Activated CD8-positive, alpha-beta T cell treated with anti-CD3 and anti-CD28 coated beads, Interleukin-2, amount 10 ng/mL, durations not matched to agents 7 days and 5 days (primary cell): ENCODE measurements around the gene OR7G1. TPM values are rescaled to one million over a fixed set of nuclear protein-coding genes. Genes with fewer than 3 reads are reported as not detected.
"Not testable (repeated sequence)": the region's sequence is repeated elsewhere in the genome, so short reads cannot be mapped to it uniquely, and the experiment has no call there.

Source experiments
- ATAC-seq: fragments of 150-1000 bp; cut with Tn5 transposase; one replicate; pipeline ENCODE4 v1.10.0; 2021; ENCODE audit warnings: moderate library complexity
- CTCF ChIA-PET: fragments of 350-600 bp; sonication (Branson Sonifier 250); formaldehyde crosslinking; loops from one replicate; lab custom pipeline; 2021; ENCODE audit warnings: antibody characterized with exemption; lab: Charles Lee
- POLR2A ChIA-PET: fragments of 350-600 bp; sonication (Branson Sonifier 250); formaldehyde crosslinking; loops from one replicate; lab custom pipeline; 2021; ENCODE audit warnings: antibody characterized with exemption; lab: Charles Lee
- DNase-seq: peaks from one replicate; pipeline ENCODE4 v3.0.0-alpha.2; 2020
- H3K27ac Mint-ChIP-seq: one replicate; pipeline ENCODE4 v1.8.0; 2021; ENCODE audit warnings: mild to moderate bottlenecking, mixed read lengths
- H3K27me3 Mint-ChIP-seq: one replicate; pipeline ENCODE4 v1.8.0; 2021; ENCODE audit warnings: low read depth, mixed read lengths
- H3K36me3 Mint-ChIP-seq: one replicate; pipeline ENCODE4 v1.8.0; 2021; ENCODE audit warnings: low read depth, mixed read lengths
- H3K4me1 Mint-ChIP-seq: one replicate; pipeline ENCODE4 v1.8.0; 2021; ENCODE audit warnings: low read depth, mixed read lengths
- H3K4me3 Mint-ChIP-seq: one replicate; pipeline ENCODE4 v1.8.0; 2021; ENCODE audit warnings: mild to moderate bottlenecking, mixed read lengths
- H3K9me3 Mint-ChIP-seq: one replicate; pipeline ENCODE4 v1.8.0; 2022; ENCODE audit warnings: mixed read lengths; ENCODE audit not compliant: insufficient read depth
- total RNA-seq, 2 experiments: library from RNA; stranded (reverse); gene quantifications; one replicate each; pipeline ENCODE4 v1.2.3, GENCODE V29; 2021

OR7G1 gene
- total RNA-seq, 2 experiments from 2014 or later: not detected

DNA sequence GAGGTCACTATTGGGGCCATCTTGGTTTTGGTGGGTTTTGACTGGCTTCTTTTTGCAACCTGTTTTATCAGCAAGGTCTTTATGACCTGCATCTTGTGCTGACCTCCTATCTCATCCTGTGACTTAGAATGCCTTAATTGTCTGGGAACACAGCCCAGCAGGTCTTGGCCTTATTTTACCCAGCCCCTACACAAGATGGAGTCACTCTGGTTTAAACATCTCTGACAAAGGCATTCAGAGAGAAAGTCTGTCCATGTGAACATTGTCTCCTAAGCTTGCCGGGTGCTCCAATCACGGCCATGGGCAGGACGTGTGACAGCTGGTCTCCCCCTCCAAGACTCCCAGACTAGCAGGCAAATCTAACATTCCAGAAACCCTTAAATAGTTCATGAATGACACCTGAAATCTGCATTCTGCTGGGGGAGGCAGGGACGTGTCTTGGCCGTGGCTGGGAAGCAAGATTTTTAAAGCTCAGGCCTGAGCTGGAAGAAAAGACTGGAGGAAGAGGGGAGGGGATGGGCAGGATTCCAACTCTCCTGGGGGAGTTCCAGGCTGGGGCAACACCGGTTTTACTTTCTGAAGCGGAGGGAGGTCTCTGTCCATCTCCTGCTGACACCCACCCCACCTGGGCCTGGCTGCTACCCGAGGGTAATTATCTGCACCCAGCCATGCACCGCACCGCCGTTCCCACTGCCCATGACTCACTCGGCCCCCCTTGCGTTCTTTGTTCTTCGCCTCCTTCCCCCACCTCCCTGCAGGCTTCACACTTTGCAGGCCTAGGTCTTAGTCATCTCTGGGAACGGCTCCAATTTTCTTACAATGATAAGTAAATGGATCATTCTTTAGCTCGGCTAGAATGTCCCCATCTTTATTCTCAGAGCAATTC lies 40.3 kb downstream of the OR7G1 start:
- ChIA-PET POLR2A (no interaction called here), CTCF (no interaction called here)
- Mint-ChIP-seq H3K4me3 (no peak overlapping the region), H3K27ac (no peak overlapping the region), H3K4me1 (peaks cover 3% of the 10 kb centered on the region), H3K36me3 (no peaks in the 10 kb centered on the region), H3K9me3 (no peaks in the 10 kb centered on the region), H3K27me3 (no peaks in the 10 kb centered on the region)
- DNase-seq (no peak), ATAC-seq (no peak)

GRCh38 chr19:9073806-9074205 lies 41.8 kb downstream of the OR7G1 start:
- no peak for ATAC-seq
- H3K27me3 Mint-ChIP-seq: no peaks in the 10 kb centered on the region
- no peak overlapping the region for H3K27ac Mint-ChIP-seq
- no peaks in the 10 kb centered on the region for H3K36me3 Mint-ChIP-seq
- H3K9me3 Mint-ChIP-seq: no peaks in the 10 kb centered on the region
- no peak for DNase-seq
- no peak overlapping the region for H3K4me3 Mint-ChIP-seq
- POLR2A ChIA-PET: no interaction called here
- H3K4me1 Mint-ChIP-seq: no peaks in the 10 kb centered on the region
- CTCF ChIA-PET: no interaction called here

DNA sequence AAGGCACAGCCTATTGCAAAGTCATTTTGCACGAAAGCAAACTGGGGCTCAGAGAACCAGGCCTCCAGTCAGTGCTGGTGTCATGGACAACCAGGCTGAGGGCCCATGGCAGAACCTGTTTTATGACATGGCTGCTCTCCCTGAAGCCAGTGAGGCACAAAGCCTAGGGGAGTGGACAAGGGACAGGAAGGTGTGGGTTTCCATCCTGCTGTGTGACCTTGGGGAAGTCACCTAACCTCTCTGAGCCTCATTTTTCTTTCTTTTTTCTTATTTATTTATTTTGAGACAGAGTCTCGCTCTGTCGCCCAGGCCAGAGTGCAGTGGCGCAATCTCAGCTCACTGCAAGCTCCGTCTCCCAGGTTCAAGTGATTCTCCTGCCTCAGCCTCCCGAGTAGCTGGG lies 43.8 kb downstream of the OR7G1 start:
- H3K4me1 Mint-ChIP-seq, H3K9me3 Mint-ChIP-seq, H3K36me3 Mint-ChIP-seq, H3K4me3 Mint-ChIP-seq, H3K27me3 Mint-ChIP-seq, CTCF ChIA-PET, DNase-seq, ATAC-seq, POLR2A ChIA-PET, H3K27ac Mint-ChIP-seq: not testable (repeated sequence)

DNA sequence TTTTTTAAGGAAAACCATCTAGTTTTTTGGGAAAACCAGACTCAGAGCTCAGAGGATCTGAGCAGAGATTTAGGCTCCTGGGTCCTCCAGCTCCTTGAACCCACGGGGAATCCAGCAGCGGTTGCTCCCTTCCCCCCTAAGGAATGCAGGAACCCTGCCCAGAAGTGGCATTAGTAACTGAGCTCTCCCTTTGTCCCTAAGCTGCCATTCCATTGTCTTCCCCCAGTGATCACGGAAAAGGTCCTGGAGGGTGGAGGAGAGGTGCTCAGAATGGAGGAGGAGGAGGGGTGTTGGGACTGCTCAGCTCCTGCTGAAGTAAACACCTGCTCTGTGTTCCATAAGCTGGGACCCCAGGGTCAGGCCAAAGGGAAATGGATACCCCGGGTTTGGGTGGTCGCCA lies 45.5 kb downstream of the OR7G1 start:
- DNase-seq: no peak
- no peaks in the 10 kb centered on the region for H3K27me3 Mint-ChIP-seq
- ChIA-PET CTCF (no interaction called here), POLR2A (no interaction called here)
- H3K27ac Mint-ChIP-seq: no peak overlapping the region
- H3K4me3 Mint-ChIP-seq: no peak overlapping the region
- no peaks in the 10 kb centered on the region for H3K36me3 Mint-ChIP-seq
- H3K9me3 Mint-ChIP-seq: no peaks in the 10 kb centered on the region
- H3K4me1 Mint-ChIP-seq: no peaks in the 10 kb centered on the region
- ATAC-seq: no peak

- Mint-ChIP-seq H3K27ac (no peak overlapping the region), H3K9me3 (no peaks in the 10 kb centered on the region), H3K27me3 (no peaks in the 10 kb centered on the region), H3K36me3 (no peaks in the 10 kb centered on the region), H3K4me3 (no peak overlapping the region), H3K4me1 (no peaks in the 10 kb centered on the region)
- ChIA-PET CTCF (no interaction called here), POLR2A (no interaction called here)
- DNase-seq: no peak
- ATAC-seq: no peak
These were observed 50.0 kb downstream of the OR7G1 start for GRCh38 chr19:9065457-9066014.

Other genes starting within 250 kb of the OR7G1 start
- gene MUC16, start 105.4 kb downstream of the OR7G1 start, total RNA-seq: under 1 TPM in 1 of 2 experiments, not detected in 1; under 0.01 TPM
- not detected for gene OR1M1, start 28.7 kb downstream of the OR7G1 start, total RNA-seq
- not detected for gene OR7G2, start 8.3 kb downstream of the OR7G1 start, total RNA-seq
- not detected for gene OR7G3, start 11.2 kb upstream of the OR7G1 start, total RNA-seq
- 10 to 100 TPM; 37.1 to 41.3 TPM for gene ZNF317, start 24.6 kb upstream of the OR7G1 start, total RNA-seq
- gene OR7D2, start 63.2 kb upstream of the OR7G1 start, total RNA-seq: not detected
- not detected for gene OR7D4, start 103.8 kb upstream of the OR7G1 start, total RNA-seq
- not detected for gene OR7E24, start 135.2 kb upstream of the OR7G1 start, total RNA-seq
- 10 to 100 TPM in 1 of 2 experiments, 1 to 10 TPM in 1; 7.5 to 10.0 TPM for gene ZNF699, start 194.1 kb upstream of the OR7G1 start, total RNA-seq
- gene ZNF559, start 208.4 kb upstream of the OR7G1 start, total RNA-seq: 10 to 100 TPM; 13.3 to 18.0 TPM
- under 1 TPM; 0.68 to 0.83 TPM for gene ZNF177, start 247.2 kb upstream of the OR7G1 start, total RNA-seq